Suprapubic skin (tissue), 4 donors: ENCODE results near the gene ZSCAN31.

ENCODE experiments used
- POLR2A ChIP-seq, 2 donors: fragments of 450-650 bp; IDR thresholded peaks; one replicate each; pipeline ENCODE4 v1.6.1; 2017; ENCODE audit warnings: antibody characterized with exemption in 2 of 2, mild to moderate bottlenecking in 2 of 2, moderate library complexity in 2 of 2
- POLR2AphosphoS5 ChIP-seq, 3 donors: sonication (generic); formaldehyde crosslinking; IDR thresholded peaks; one replicate each; pipeline ENCODE4 v1.6.1; 2017; ENCODE audit warnings: antibody characterized with exemption in 3 of 3
- TF ChIP-seq, protein P1 (sequence below), 2 donors: fragments of 200-600 bp in 1 of 2; fragments of 450-650 bp in 1 of 2; sonication (generic) in 1 of 2; IDR thresholded peaks; one replicate each; pipeline ENCODE4 v1.5.1; 2016 to 2019; ENCODE audit warnings: antibody characterized with exemption in 2 of 2, mild to moderate bottlenecking in 1 of 2, moderate library complexity in 1 of 2

DNA sequence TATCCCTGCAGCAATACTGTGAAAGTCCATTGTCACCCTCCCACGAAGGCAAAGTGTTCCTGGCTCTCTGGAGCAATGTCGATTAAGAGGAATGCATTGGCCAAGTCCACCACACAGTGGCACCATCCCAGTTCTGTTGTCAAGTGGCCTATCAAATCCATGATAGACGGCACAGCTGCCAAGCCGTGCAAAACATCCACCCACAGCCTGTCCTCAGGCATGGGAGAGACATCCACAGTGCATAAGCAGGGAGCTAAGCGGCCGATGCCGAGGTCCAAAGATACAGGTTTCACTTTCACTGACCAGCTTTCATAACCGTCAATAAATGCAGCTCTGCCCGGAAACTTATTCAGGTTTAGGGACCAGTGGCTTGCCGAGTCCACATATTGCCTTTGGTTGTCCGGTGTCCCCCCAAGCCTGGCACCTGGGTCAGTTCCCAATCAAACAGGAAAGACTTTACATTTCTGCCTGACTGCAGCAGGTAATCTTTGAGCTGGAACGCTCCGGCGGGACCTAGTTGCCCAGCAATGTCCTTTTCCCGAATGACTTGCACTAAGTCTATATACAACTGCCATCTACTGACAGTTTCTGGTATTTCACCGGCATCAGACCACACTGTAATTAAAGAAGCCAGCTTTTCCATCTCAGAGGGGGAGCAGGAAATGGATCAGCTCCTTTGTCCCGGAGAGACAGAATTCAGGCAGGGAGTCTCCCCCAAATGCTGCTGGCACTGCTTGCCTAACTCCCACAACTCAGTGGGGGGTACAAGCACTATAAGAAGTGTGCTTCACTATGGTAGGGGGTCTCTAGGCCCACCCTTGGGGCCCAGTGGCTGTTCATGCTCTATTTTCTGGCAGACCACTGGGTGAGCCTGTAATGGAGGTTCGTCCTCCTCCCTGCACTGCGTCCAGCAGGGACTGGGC, 20.1 kb upstream of the ZSCAN31 start:
- TF ChIP-seq, protein P1, sequence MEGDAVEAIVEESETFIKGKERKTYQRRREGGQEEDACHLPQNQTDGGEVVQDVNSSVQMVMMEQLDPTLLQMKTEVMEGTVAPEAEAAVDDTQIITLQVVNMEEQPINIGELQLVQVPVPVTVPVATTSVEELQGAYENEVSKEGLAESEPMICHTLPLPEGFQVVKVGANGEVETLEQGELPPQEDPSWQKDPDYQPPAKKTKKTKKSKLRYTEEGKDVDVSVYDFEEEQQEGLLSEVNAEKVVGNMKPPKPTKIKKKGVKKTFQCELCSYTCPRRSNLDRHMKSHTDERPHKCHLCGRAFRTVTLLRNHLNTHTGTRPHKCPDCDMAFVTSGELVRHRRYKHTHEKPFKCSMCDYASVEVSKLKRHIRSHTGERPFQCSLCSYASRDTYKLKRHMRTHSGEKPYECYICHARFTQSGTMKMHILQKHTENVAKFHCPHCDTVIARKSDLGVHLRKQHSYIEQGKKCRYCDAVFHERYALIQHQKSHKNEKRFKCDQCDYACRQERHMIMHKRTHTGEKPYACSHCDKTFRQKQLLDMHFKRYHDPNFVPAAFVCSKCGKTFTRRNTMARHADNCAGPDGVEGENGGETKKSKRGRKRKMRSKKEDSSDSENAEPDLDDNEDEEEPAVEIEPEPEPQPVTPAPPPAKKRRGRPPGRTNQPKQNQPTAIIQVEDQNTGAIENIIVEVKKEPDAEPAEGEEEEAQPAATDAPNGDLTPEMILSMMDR (IDR thresholded peaks at IDR 0.05) = peak; percentile 73 to 91
- no peak for TF ChIP-seq POLR2AphosphoS5 (IDR thresholded peaks at IDR 0.05)
- no peak for TF ChIP-seq POLR2A (IDR thresholded peaks at IDR 0.05)
